Tibial artery (tissue), 4 donors: Measurements from ENCODE around the gene ZNF337.
"Not testable (repeated sequence)": the region's sequence is repeated elsewhere in the genome, so short reads cannot be mapped to it uniquely, and the experiment has no call there.

Experiments used
- DNase-seq, 2 donors: peaks; one replicate each; pipeline ENCODE4 v3.0.0-alpha.2; 2019
- H3K27ac ChIP-seq, 2 donors: fragments of 200-600 bp; sonication (generic) in 1 of 2; 1 replicate in 1 of 2; 2 replicates in 1 of 2; pipeline ENCODE4 v1.5.1; 2018 to 2019; ENCODE audit warnings: mild to moderate bottlenecking in 1 of 2
- H3K27me3 ChIP-seq, 2 donors: fragments of 200-600 bp; sonication (generic) in 1 of 2; one replicate each; pipeline versions ENCODE4 v1.5.1 to v1.6.0; 2016 to 2019
- H3K36me3 ChIP-seq, 3 donors: fragments of 200-600 bp; sonication (generic) in 2 of 3; one replicate each; pipeline ENCODE4 v1.5.1; 2016 to 2019; ENCODE audit warnings: mild to moderate bottlenecking in 2 of 3
- H3K4me1 ChIP-seq, 4 donors: fragments of 200-600 bp; sonication (generic) in 2 of 4; 1 replicate in 3 of 4; 2 replicates in 1 of 4; pipeline ENCODE4 v1.5.1; 2016 to 2019
- H3K4me3 ChIP-seq, 2 donors: fragments of 200-600 bp; sonication (generic) in 1 of 2; 1 replicate in 1 of 2; 2 replicates in 1 of 2; pipeline ENCODE4 v1.5.1; 2018 to 2019; ENCODE audit warnings: mild to moderate bottlenecking in 2 of 2
- H3K9me3 ChIP-seq, 3 donors: fragments of 200-600 bp; sonication (generic) in 1 of 3; one replicate each; pipeline ENCODE4 v1.5.1; 2016 to 2019
- CTCF ChIP-seq, 2 experiments: fragments of 200-600 bp in 1 of 2; fragments of 450-650 bp in 1 of 2; IDR thresholded peaks; one replicate each; pipeline ENCODE4 v1.5.1; 2017 to 2019; ENCODE audit warnings: antibody characterized with exemption in 2 of 2, mild to moderate bottlenecking in 1 of 2, moderate library complexity in 1 of 2
- intact Hi-C: fragments of 100-400 bp; cut with DNase I; formaldehyde crosslinking; loops from one replicate; pipeline ENCODE4 v1.15.0; 2023; ENCODE audit warnings: low total_unique reads

ZNF337 gene

GRCh38 chr20:25725639-25726038 is 29.0 kb upstream of the ZNF337 start:
- Histone ChIP-seq H3K4me1 (no peaks in the 10 kb centered on the region), H3K36me3 (peaks cover 2 to 11% (median 8%) of the 10 kb centered on the region in 3 donors), H3K27me3 (no peaks in the 10 kb centered on the region), H3K27ac (no peak overlapping the region), H3K4me3 (no peak overlapping the region), H3K9me3 (peaks cover 5 to 45% (median 12%) of the 10 kb centered on the region in 3 donors)
- no peak for DNase-seq
- intact Hi-C loops, result no loop called here
- TF ChIP-seq CTCF (IDR thresholded peaks at IDR 0.05), result no peak

GRCh38 chr20:25723975-25724374 is 27.3 kb upstream of the ZNF337 start:
- peaks cover 13 to 20% (median 17%) of the 10 kb centered on the region in 3 donors for H3K36me3 ChIP-seq
- H3K4me3 ChIP-seq, result no peak overlapping the region
- no peak overlapping the region for H3K27ac ChIP-seq
- no peaks in the 10 kb centered on the region for H3K27me3 ChIP-seq
- TF ChIP-seq CTCF (IDR thresholded peaks at IDR 0.05), result no peak
- peaks cover 5 to 45% (median 12%) of the 10 kb centered on the region in 3 donors for H3K9me3 ChIP-seq
- no peak for DNase-seq
- intact Hi-C loops, result no loop called here
- no peaks in the 10 kb centered on the region for H3K4me1 ChIP-seq

GRCh38 chr20:25720285-25720684 is 23.6 kb upstream of the ZNF337 start:
- Histone ChIP-seq H3K27ac (no peak overlapping the region), H3K9me3 (peaks cover 0 to 35% (median 0%) of the 10 kb centered on the region in 3 donors), H3K27me3 (no peaks in the 10 kb centered on the region), H3K4me1 (no peaks in the 10 kb centered on the region), H3K36me3 (peaks cover 5 to 17% (median 13%) of the 10 kb centered on the region in 3 donors), H3K4me3 (no peak overlapping the region)
- intact Hi-C loops, result no loop called here
- no peak for DNase-seq
- no peak for TF ChIP-seq CTCF (IDR thresholded peaks at IDR 0.05)

- H3K4me3 ChIP-seq, H3K27ac ChIP-seq, H3K4me1 ChIP-seq, intact Hi-C loops, DNase-seq, H3K27me3 ChIP-seq: not testable (repeated sequence)
- Histone ChIP-seq H3K9me3 (peaks cover 0 to 28% (median 0%) of the 10 kb centered on the region in 3 donors), H3K36me3 (peaks cover 5 to 17% (median 13%) of the 10 kb centered on the region in 3 donors)
Observed at GRCh38 chr20:25718896-25719809, 22.5 kb upstream of the ZNF337 start.

GRCh38 chr20:25707695-25708094 is 11.0 kb upstream of the ZNF337 start:
- Histone ChIP-seq H3K9me3 (peaks cover 0 to 12% (median 0%) of the 10 kb centered on the region in 3 donors), H3K27ac (no peak overlapping the region), H3K4me3 (no peak overlapping the region), H3K27me3 (no peaks in the 10 kb centered on the region), H3K4me1 (no peaks in the 10 kb centered on the region), H3K36me3 (peaks cover 0 to 11% (median 0%) of the 10 kb centered on the region in 3 donors)
- intact Hi-C loops, result no loop called here
- TF ChIP-seq CTCF (IDR thresholded peaks at IDR 0.05), result no peak
- no peak for DNase-seq

- TF ChIP-seq CTCF (IDR thresholded peaks at IDR 0.05), result no peak
- peaks cover 0 to 2% (median 0%) of the 10 kb centered on the region in 3 donors for H3K9me3 ChIP-seq
- H3K4me1 ChIP-seq, result no peaks in the 10 kb centered on the region
- DNase-seq, result no peak
- H3K36me3 ChIP-seq, result peaks cover 0 to 3% (median 0%) of the 10 kb centered on the region in 3 donors
- no peak overlapping the region for H3K27ac ChIP-seq
- no peaks in the 10 kb centered on the region for H3K27me3 ChIP-seq
- no peak overlapping the region for H3K4me3 ChIP-seq
- intact Hi-C loops, result no loop called here
Observed at GRCh38 chr20:25706793-25707192, 10.1 kb upstream of the ZNF337 start.
